ENCODE data around the gene SLC7A9. TPM values are rescaled to one million over a fixed set of nuclear protein-coding genes. Genes with fewer than 3 reads are reported as not detected.

SLC7A9 gene
- polyA plus RNA-seq, 1 of the 3 experiments (the other 2 are of a cell fraction), result not detected

GRCh38 chr19:32829345-32829896, 40.1 kb downstream of the SLC7A9 start:
- no peak for DNase-seq
- Histone ChIP-seq H3K4me3 (ENCODE audit: low read depth in 2 of 2, low read length in 1 of 2) (no peak overlapping the region), H3K27ac (ENCODE audit: low read depth in 2 of 2, low read length in 1 of 2) (no peak overlapping the region), H3K9me2 (no peaks in the 10 kb centered on the region), H2AFZ (ENCODE audit: low read depth) (no peak overlapping the region), H3F3A (replicated peaks; ENCODE audit: insufficient read depth) (no peaks in the 10 kb centered on the region), H3K9ac (no peak overlapping the region), H3K4me2 (no peak overlapping the region), H3K9me3 (no peaks in the 10 kb centered on the region), H3K79me2 (ENCODE audit: insufficient read depth) (no peaks in the 10 kb centered on the region), H3K27me3 (ENCODE audit: insufficient read depth) (peaks cover 6% of the 10 kb centered on the region; the same call in 1 of the 2 replicates), H3K36me3 (replicated peaks in 1 of 2; ENCODE audit: control insufficient read depth in 1 of 2, insufficient read depth in 2 of 2, low read length in 1 of 2) (no peaks in the 10 kb centered on the region), H4K20me1 (ENCODE audit: insufficient read depth) (no peaks in the 10 kb centered on the region), H3K4me1 (ENCODE audit: control insufficient read depth in 1 of 2, insufficient read depth in 2 of 2, low read depth in 1 of 2, low read length in 1 of 2) (peaks cover 0 to 8% of the 10 kb centered on the region in 2 experiments; a peak in 1 of 4 replicates)
- 66% methylated on average over 10 of the region's 10 CpGs for WGBS (ENCODE audit: low lambda C conversion rate)
- ChIA-PET CTCF (interaction anchor here (1.3 to 1.5 kb wide), 2 partner anchors 10 to 20 kb away, joined by 3 to 4 read pairs; no protein-coding TSS in a partner anchor), POLR2A (interaction anchor here (0.6 kb wide), 1 partner anchor 38 kb away, joined by 3 read pairs; no protein-coding TSS in a partner anchor)
- TF ChIP-seq FOXM1 (IDR thresholded peaks at IDR 0.05; ENCODE audit: low read depth), result no peak
- no peak for TF ChIP-seq PBX3 (IDR thresholded peaks at IDR 0.05)
- no peak for TF ChIP-seq GATA2 (CRISPR knock-in tag; IDR thresholded peaks at IDR 0.05)
- TF ChIP-seq RXRA (IDR thresholded peaks at IDR 0.05; ENCODE audit: borderline replicate concordance, low read depth), result no peak

GRCh38 chr19:32828643-32829344, 40.8 kb downstream of the SLC7A9 start:
- WGBS (ENCODE audit: low lambda C conversion rate), result 80% methylated on average over 13 of the region's 15 CpGs
- peaks cover 6% of the 10 kb centered on the region; the same call in 1 of the 2 replicates for H3K27me3 ChIP-seq (ENCODE audit: insufficient read depth)
- H3F3A ChIP-seq (replicated peaks; ENCODE audit: insufficient read depth), result no peaks in the 10 kb centered on the region
- ChIA-PET POLR2A (interaction anchor here (0.6 kb wide), 1 partner anchor 11 kb away, joined by 5 read pairs; no protein-coding TSS in a partner anchor), CTCF (interaction anchor here (1.3 to 1.5 kb wide), 2 partner anchors 9 to 20 kb away, joined by 3 to 4 read pairs; no protein-coding TSS in a partner anchor)
- H3K36me3 ChIP-seq (replicated peaks in 1 of 2; ENCODE audit: control insufficient read depth in 1 of 2, insufficient read depth in 2 of 2, low read length in 1 of 2), result no peaks in the 10 kb centered on the region
- H3K9me2 ChIP-seq, result no peaks in the 10 kb centered on the region
- H3K9ac ChIP-seq, result no peak overlapping the region
- H3K4me1 ChIP-seq (ENCODE audit: control insufficient read depth in 1 of 2, insufficient read depth in 2 of 2, low read depth in 1 of 2, low read length in 1 of 2), result peaks cover 0 to 14% of the 10 kb centered on the region in 2 experiments; a peak in 1 of 4 replicates
- H3K9me3 ChIP-seq, result no peaks in the 10 kb centered on the region
- H3K4me3 ChIP-seq (ENCODE audit: low read depth in 2 of 2, low read length in 1 of 2), result no peak overlapping the region
- DNase-seq, result no peak
- H3K79me2 ChIP-seq (ENCODE audit: insufficient read depth), result no peaks in the 10 kb centered on the region
- TF ChIP-seq ZBTB33 (IDR thresholded peaks at IDR 0.05; ENCODE audit: borderline replicate concordance, low read depth) (no peak), RFX5 (IDR thresholded peaks at IDR 0.05; ENCODE audit: low read length) (no peak), MXI1 (IDR thresholded peaks at IDR 0.05; ENCODE audit: low read depth, low read length) (no peak), POLR2AphosphoS5 (IDR thresholded peaks at IDR 0.05; ENCODE audit: low read depth, low read length) (no peak), TCF12 (IDR thresholded peaks at IDR 0.05) (no peak)
- H4K20me1 ChIP-seq (ENCODE audit: insufficient read depth), result no peaks in the 10 kb centered on the region
- H3K27ac ChIP-seq (ENCODE audit: low read depth in 2 of 2, low read length in 1 of 2), result no peak overlapping the region
- no peak overlapping the region for H3K4me2 ChIP-seq
- H2AFZ ChIP-seq (ENCODE audit: low read depth), result no peak overlapping the region

Data from SK-N-SH (cell line).